Measurements from ENCODE around the gene CRYBG2.

CRYBG2 gene

GRCh38 chr1:26281091-26281958, 72.6 kb downstream of the CRYBG2 start:
- no peak for TF ChIP-seq CTCF (IDR thresholded peaks at IDR 0.05; ENCODE audit: poor library complexity, severe bottlenecking)
- no peak overlapping the region for H3K4me3 ChIP-seq (ENCODE audit: severe bottlenecking)
- H3K4me1 ChIP-seq (ENCODE audit: insufficient read depth, poor library complexity, severe bottlenecking), result peaks cover 41% of the 10 kb centered on the region
- H3K36me3 ChIP-seq (ENCODE audit: low read depth), result peaks cover 28% of the 10 kb centered on the region
- no peak for DNase-seq (ENCODE audit: low spot score)
- ATAC-seq (ENCODE audit: low read depth), result no peak
- no peaks in the 10 kb centered on the region for H3K27me3 ChIP-seq (ENCODE audit: insufficient read depth, poor library complexity, severe bottlenecking)
- H3K9me3 ChIP-seq (ENCODE audit: severe bottlenecking), result no peaks in the 10 kb centered on the region
- H3K27ac ChIP-seq (ENCODE audit: poor library complexity, severe bottlenecking), result peak overlapping the region; percentile 91

- Histone ChIP-seq H3K4me3 (ENCODE audit: severe bottlenecking) (peak overlapping the region; percentile 57), H3K9me3 (ENCODE audit: severe bottlenecking) (no peaks in the 10 kb centered on the region), H3K4me1 (ENCODE audit: insufficient read depth, poor library complexity, severe bottlenecking) (peaks cover 50% of the 10 kb centered on the region), H3K27me3 (ENCODE audit: insufficient read depth, poor library complexity, severe bottlenecking) (no peaks in the 10 kb centered on the region), H3K36me3 (ENCODE audit: low read depth) (peaks cover 28% of the 10 kb centered on the region), H3K27ac (ENCODE audit: poor library complexity, severe bottlenecking) (peak overlapping the region; percentile 91)
- DNase-seq (ENCODE audit: low spot score) (peak; percentile 56), ATAC-seq (ENCODE audit: low read depth) (0 out of 3 replicates have a peak, but pooled peaks have one; percentile 2)
- TF ChIP-seq CTCF (IDR thresholded peaks at IDR 0.05; ENCODE audit: poor library complexity, severe bottlenecking), result no peak
Measured at GRCh38 chr1:26280333-26281042, 73.4 kb downstream of the CRYBG2 start.

- peak within 1 kb of the TSS; percentile 91 for H3K27ac ChIP-seq (ENCODE audit: poor library complexity, severe bottlenecking)
- no peaks in the 10 kb centered on the region for H3K27me3 ChIP-seq (ENCODE audit: insufficient read depth, poor library complexity, severe bottlenecking)
- TF ChIP-seq CTCF (IDR thresholded peaks at IDR 0.05; ENCODE audit: poor library complexity, severe bottlenecking), result peak; percentile 73
- H3K4me1 ChIP-seq (ENCODE audit: insufficient read depth, poor library complexity, severe bottlenecking), result peaks cover 54% of the 10 kb centered on the region
- ATAC-seq (ENCODE audit: low read depth), result peak; percentile 53
- H3K4me3 ChIP-seq (ENCODE audit: severe bottlenecking), result peak within 1 kb of the TSS; percentile 57
- DNase-seq (ENCODE audit: low spot score), result peak; percentile 84
- peaks cover 28% of the 10 kb centered on the region for H3K36me3 ChIP-seq (ENCODE audit: low read depth)
- H3K9me3 ChIP-seq (ENCODE audit: severe bottlenecking), result no peaks in the 10 kb centered on the region
Measured at GRCh38 chr1:26279456-26280332, 74.2 kb downstream of the CRYBG2 start, which contains the start of gene SH3BGRL3. SH3BGRL3 (plus strand) TSS chr1:26280086; CDS start chr1:26280156, 70 bp downstream.

- no peak for DNase-seq (ENCODE audit: low spot score)
- TF ChIP-seq CTCF (IDR thresholded peaks at IDR 0.05; ENCODE audit: poor library complexity, severe bottlenecking), result no peak
- Histone ChIP-seq H3K4me1 (ENCODE audit: insufficient read depth, poor library complexity, severe bottlenecking) (peaks cover 54% of the 10 kb centered on the region), H3K36me3 (ENCODE audit: low read depth) (peaks cover 36% of the 10 kb centered on the region), H3K4me3 (ENCODE audit: severe bottlenecking) (peak overlapping the region; percentile 57), H3K27ac (ENCODE audit: poor library complexity, severe bottlenecking) (peak overlapping the region; percentile 91), H3K27me3 (ENCODE audit: insufficient read depth, poor library complexity, severe bottlenecking) (no peaks in the 10 kb centered on the region), H3K9me3 (ENCODE audit: severe bottlenecking) (no peaks in the 10 kb centered on the region)
- ATAC-seq (ENCODE audit: low read depth), result no peak
Measured at GRCh38 chr1:26278724-26279455, 75.0 kb downstream of the CRYBG2 start.

All from RWPE2 (cell line).